Urothelium cell line (cell line): ENCODE measurements around the gene CGB8.
A peak's percentile ranks its signal among the peaks of the same experiment; 100 is the strongest.
"Not testable (repeated sequence)": the region's sequence is repeated elsewhere in the genome, so short reads cannot be mapped to it uniquely, and the experiment has no call there.

ENCODE experiments used
- DNase-seq: peaks from one replicate; pipeline ENCODE4 v3.0.0; 2011; ENCODE audit warnings: low spot score, mixed read lengths
- FAIRE-seq: peaks from 2 replicates; lab custom pipeline; 2011; peaks lifted over from hg19 to GRCh38; lab: Jason Lieb, UNC

Gene CGB8

GRCh38 chr19:49036815-49037214 lies 12.1 kb downstream of the CGB8 start, which contains the start of gene CGB1:
CGB1 (minus strand) TSS chr19:49036895; CDS start chr19:49036711, 184 bp downstream.
- FAIRE-seq = not testable (repeated sequence)

DNA sequence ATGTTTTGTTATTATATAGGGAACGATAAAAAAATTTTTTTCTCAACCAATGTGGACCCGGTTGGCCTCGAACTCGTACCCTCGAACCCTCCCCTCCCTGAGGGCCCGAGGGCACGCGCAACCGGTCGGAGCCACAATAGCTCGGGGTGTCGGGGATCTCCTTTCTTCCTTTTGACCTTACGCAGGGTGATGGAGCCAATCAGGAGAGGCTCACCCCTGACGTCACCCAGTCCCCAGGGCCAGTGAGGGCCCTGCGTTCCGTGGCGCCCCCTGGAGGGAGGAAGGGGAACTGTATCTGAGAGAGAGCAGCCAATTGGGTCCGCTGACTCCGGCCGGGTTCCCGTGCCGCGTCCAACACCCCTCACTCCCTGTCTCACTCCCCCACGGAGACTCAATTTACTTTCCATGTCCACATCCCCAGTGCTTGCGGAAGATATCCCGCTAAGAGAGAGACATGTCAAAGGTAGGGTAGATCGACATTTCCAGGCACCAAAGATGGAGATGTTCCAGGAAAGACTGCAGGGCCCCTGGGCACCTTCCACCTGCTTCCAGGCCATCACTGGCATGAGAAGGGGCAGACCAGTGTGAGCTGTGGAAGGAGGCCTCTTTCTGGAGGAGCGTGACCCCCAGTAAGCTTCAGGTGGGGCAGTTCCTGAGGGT lies 17.1 kb downstream of the CGB8 start, which contains the start of gene CGB2:
CGB2 (plus strand) TSS at position 249 of the 660 bp plus-strand sequence; CDS start at position 455, 206 bp downstream.
- FAIRE-seq, DNase-seq: not testable (repeated sequence)

More at GRCh38 chr19:49036815-49037214, 12.1 kb downstream of the CGB8 start, which contains the start of gene CGB1:
- DNase-seq = not testable (repeated sequence)

DNA sequence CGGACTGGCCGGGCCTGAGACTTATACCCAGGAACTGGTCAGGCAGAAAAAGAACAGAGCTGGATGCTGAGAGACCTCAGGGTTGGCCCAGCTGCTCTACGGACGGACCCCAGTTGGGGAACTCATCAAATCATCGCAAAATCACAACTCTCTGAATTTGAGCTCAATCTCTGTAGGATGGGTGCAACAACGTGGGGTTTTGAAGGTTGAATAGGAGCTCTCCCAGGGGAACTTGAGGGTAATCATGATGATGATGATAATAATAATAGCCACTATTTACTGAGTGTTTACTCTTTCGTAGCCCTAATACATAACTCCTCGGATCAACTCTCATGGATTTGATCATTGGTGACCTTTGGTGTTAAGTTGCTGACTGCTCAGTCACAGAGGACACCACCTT lies 18.6 kb downstream of the CGB8 start:
- FAIRE-seq, DNase-seq: not testable (repeated sequence)

DNA sequence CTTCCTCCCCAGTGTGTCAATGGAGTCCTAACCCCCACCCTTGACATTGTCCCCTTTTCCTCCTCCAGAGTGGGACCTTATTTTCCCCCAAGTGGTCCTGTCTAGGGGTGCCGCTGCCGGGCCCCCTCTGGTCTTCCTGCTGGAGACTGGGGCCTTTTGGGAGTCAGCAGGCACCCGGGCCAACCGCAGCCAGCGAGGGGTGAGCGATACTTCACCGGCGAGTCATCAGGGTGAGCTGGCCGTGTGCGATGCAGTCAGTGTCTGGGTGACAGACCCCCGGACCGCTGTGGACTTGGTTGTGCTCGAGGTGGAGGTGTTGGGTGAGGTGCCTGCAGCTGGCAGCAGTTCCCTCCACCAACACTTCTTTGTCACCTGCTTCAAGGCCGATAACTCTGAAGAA lies 19.2 kb downstream of the CGB8 start:
- not testable (repeated sequence) for FAIRE-seq

GRCh38 chr19:49028686-49029085 lies 20.2 kb downstream of the CGB8 start:
- not testable (repeated sequence) for FAIRE-seq, DNase-seq

More for the DNA sequence above, 19.2 kb downstream of the CGB8 start:
- DNase-seq = not testable (repeated sequence)

- not testable (repeated sequence) for DNase-seq
- FAIRE-seq = peak; percentile 30
Measured at GRCh38 chr19:49025599-49025998, 23.3 kb downstream of the CGB8 start.

DNA sequence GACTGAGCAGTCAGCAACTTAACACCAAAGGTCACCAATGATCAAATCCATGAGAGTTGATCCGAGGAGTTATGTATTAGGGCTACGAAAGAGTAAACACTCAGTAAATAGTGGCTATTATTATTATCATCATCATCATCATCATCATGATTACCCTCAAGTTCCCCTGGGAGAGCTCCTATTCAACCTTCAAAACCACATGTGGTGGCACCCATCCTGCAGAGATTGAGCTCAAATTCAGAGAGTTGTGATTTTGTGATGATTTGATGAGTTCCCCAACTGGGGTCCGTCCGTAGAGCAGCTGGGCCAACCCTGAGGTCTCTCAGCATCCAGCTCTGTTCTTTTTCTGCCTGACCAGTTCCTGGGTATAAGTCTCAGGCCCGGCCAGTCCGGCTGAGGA lies 23.8 kb downstream of the CGB8 start:
- not testable (repeated sequence) for FAIRE-seq, DNase-seq

DNA sequence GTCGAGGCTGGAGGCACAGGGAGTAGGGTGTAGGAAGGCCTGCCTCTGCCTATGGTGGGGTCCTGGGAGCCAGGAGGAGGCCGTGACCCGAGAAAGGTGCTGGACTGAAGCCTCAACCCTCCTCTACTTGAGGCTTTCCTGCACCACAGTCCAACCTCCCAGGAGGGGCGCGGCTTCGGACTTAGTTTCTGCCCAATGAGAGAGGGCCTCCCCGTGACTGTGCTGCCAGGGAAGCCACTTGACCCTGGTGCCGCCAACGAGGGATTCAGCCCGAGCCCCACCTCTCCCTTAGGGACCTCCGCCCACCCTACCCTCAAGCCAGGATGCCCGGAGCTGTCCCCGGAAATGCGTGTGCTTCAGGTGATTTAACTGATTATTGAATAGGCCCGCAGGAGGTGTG lies 24.7 kb downstream of the CGB8 start, which contains the start of gene CGB3:
CGB3 (minus strand) TSS at position 101 of the 400 bp plus-strand sequence. CDS start 362 bp downstream, outside the sequence.
- FAIRE-seq, DNase-seq: not testable (repeated sequence)

GRCh38 chr19:49022116-49022515 lies 26.8 kb downstream of the CGB8 start:
- FAIRE-seq = no peak
- no peak for DNase-seq

- FAIRE-seq (no peak), DNase-seq (no peak)
Measured at GRCh38 chr19:49020931-49021895, 27.7 kb downstream of the CGB8 start.

DNA sequence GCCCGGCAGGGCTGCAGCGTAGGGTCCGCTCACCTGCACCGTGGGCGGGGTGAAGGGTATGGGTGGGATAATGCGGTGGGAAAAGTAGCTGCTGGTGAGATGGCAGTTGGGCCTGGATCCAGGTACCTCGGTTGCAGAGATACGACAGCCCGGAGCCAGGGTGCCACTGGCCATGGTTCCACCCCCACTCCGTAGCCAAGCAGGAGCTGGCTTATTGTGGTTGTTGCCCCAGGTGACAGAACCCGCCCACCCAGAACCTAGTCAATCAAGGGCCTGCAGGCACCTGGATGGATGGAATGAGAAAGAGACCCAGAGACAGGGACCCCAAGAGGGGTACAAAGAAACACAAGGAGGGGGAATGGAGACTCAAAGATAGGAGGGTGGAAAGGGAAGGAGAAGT lies 28.6 kb downstream of the CGB8 start:
- no peak for FAIRE-seq
- DNase-seq = no peak

DNA sequence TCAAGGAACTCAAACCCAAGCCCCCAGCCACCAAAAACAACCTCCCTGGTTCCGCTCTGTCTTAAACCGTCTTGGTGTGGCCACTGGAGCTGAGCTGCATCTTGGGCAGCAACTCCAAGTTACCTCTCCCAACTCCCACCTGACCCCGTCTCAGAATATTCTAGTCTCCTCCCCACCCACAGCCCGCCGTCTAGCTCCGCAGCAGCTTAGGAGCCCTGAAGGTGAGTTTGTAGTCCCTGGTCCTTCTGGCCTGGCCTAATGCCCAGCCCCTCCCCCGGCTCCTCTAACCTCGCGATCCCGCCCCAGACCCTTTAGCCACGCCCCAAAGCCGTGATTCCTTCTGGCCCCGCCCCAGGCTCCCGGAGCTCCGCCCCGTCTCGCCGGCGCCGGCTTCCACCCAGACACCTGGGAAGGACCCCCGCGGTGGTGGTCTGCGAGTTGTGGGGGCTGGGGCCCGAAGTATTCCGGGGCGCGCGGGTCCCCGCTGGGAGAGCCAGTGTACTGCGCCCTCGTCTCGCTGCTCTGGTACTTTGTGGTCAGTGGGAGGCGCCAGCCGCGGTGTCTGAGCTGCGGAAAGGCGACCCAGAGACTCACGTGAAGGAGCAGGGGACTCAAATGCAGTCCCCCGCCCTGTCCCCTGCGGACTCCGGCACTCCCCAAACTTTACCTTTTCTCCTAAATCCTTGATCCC lies 29.5 kb downstream of the CGB8 start:
- no peak for FAIRE-seq
- no peak for DNase-seq

DNA sequence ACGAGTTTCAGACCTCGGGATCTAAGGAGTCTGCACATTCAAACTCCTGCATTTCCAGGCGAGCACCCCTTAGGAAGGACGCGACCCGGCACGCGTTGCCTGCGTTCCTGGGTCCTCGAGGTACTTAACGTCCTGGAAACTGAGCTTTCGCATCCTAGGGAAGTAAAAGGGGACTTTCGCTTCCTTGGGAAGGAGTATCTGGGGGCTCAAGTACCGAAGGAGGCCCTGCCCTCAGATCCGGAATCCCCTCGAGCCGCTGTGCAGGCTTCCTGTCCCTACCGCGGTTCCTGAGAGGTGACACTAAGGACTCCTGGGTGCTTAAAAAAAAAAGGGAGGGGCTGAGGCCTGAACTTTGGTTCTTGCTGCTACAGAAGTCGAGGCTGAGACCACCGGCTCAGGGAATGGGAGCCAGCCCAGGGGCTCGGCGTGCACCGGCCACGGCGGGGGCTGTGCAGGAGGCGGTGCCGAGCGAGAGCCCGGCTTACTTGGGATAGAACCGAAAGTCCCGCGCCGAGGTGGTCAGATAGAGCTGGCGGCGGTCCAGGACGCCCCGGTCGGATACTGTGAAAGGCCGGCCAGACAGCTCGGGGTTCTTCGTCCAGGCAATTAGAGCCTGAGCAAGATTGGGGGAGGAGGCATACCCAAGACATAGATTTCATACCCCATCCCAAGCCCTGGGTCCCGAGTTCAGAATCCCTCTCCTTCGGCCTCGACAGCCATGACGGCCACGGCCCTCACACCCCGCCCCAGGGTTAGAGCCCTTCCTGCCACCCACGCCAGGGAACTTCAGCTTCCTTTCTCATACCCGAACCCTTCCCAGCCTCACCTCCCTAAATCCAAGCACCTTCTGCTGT lies 30.3 kb downstream of the CGB8 start:
- DNase-seq = not testable (repeated sequence)
- peak; percentile 23 for FAIRE-seq

GRCh38 chr19:49017666-49018351 lies 31.1 kb downstream of the CGB8 start:
- DNase-seq (no peak), FAIRE-seq (no peak)

- FAIRE-seq (no peak), DNase-seq (no peak)
Measured at GRCh38 chr19:49017041-49017665, 31.8 kb downstream of the CGB8 start, which contains the start of gene LHB. LHB (minus strand) TSS chr19:49017091; CDS start chr19:49017081, 10 bp downstream.

GRCh38 chr19:49016067-49016839 lies 32.7 kb downstream of the CGB8 start:
- DNase-seq (no peak), FAIRE-seq (no peak)

GRCh38 chr19:49014870-49015255 lies 34.0 kb downstream of the CGB8 start:
- FAIRE-seq (no peak), DNase-seq (no peak)
